ENCODE measurements around the gene FAM177B. TPM values are rescaled to one million over a fixed set of nuclear protein-coding genes. Genes with fewer than 3 reads are reported as not detected.
"Not testable (repeated sequence)": the region's sequence is repeated elsewhere in the genome, so short reads cannot be mapped to it uniquely, and the experiment has no call there.

The FAM177B gene
- total RNA-seq, 1 experiment from 2014 or later, result not detected

GRCh38 chr1:222761083-222761482 is 24.1 kb downstream of the FAM177B start:
- CTCF ChIA-PET, result no interaction called here
- DNase-seq, result no peak
- intact Hi-C loops (cut with micrococcal nuclease; ENCODE audit: unreplicated experiment), result no loop called here
- TF ChIP-seq CTCF (IDR thresholded peaks at IDR 0.05; ENCODE audit: insufficient read depth in 1 of 2, low read depth in 1 of 2, low read length in 1 of 2, severe bottlenecking in 1 of 2, unreplicated experiment in 1 of 2), result no peak
- Histone ChIP-seq H3K27me3 (replicated peaks; ENCODE audit: control insufficient read depth, insufficient read depth, low read length) (no peaks in the 10 kb centered on the region), H3K36me3 (ENCODE audit: control insufficient read depth, insufficient read depth, low read length) (no peaks in the 10 kb centered on the region), H3K9me3 (no peaks in the 10 kb centered on the region), H3K4me3 (ENCODE audit: low read depth, low read length) (no peak overlapping the region), H3K4me1 (no peaks in the 10 kb centered on the region)
- no peaks in the 10 kb centered on the region for H3K9me3 Mint-ChIP-seq (ENCODE audit: unreplicated experiment)
- BruUV-seq (replicated peaks), result no TSS peak
- H3K36me3 Mint-ChIP-seq (ENCODE audit: insufficient read depth, unreplicated experiment), result no peaks in the 10 kb centered on the region
- no peak overlapping the region for H3K4me3 Mint-ChIP-seq (ENCODE audit: unreplicated experiment)
- POLR2A ChIA-PET, result no interaction called here
- H3K27ac Mint-ChIP-seq (ENCODE audit: unreplicated experiment), result no peak overlapping the region
- peaks cover 3% of the 10 kb centered on the region for H3K27me3 Mint-ChIP-seq (ENCODE audit: insufficient read depth, unreplicated experiment)
- no peaks in the 10 kb centered on the region for H3K4me1 Mint-ChIP-seq (ENCODE audit: low read depth, unreplicated experiment)

GRCh38 chr1:222762178-222762577 is 25.2 kb downstream of the FAM177B start:
- H3K27ac Mint-ChIP-seq (ENCODE audit: unreplicated experiment); DNase-seq; BruUV-seq (replicated peaks); H3K4me3 ChIP-seq (ENCODE audit: low read depth, low read length); H3K4me3 Mint-ChIP-seq (ENCODE audit: unreplicated experiment); H3K4me1 ChIP-seq; POLR2A ChIA-PET; H3K9me3 Mint-ChIP-seq (ENCODE audit: unreplicated experiment); H3K27me3 ChIP-seq (replicated peaks; ENCODE audit: control insufficient read depth, insufficient read depth, low read length); H3K36me3 ChIP-seq (ENCODE audit: control insufficient read depth, insufficient read depth, low read length); H3K36me3 Mint-ChIP-seq (ENCODE audit: insufficient read depth, unreplicated experiment); H3K4me1 Mint-ChIP-seq (ENCODE audit: low read depth, unreplicated experiment); H3K9me3 ChIP-seq; H3K27me3 Mint-ChIP-seq (ENCODE audit: insufficient read depth, unreplicated experiment); CTCF ChIA-PET; intact Hi-C loops (cut with micrococcal nuclease; ENCODE audit: unreplicated experiment): not testable (repeated sequence)

GRCh38 chr1:222767152-222767571 is 30.2 kb downstream of the FAM177B start:
- 0 out of 2 replicates have a peak, but pooled peaks cover 4% of the 10 kb centered on the region for H3K9me3 ChIP-seq
- no peak for DNase-seq
- TF ChIP-seq CTCF (IDR thresholded peaks at IDR 0.05; ENCODE audit: insufficient read depth in 1 of 2, low read depth in 1 of 2, low read length in 1 of 2, severe bottlenecking in 1 of 2, unreplicated experiment in 1 of 2), result no peak
- no peaks in the 10 kb centered on the region for H3K36me3 Mint-ChIP-seq (ENCODE audit: insufficient read depth, unreplicated experiment)
- peaks cover 6% of the 10 kb centered on the region for H3K9me3 Mint-ChIP-seq (ENCODE audit: unreplicated experiment)
- ChIA-PET CTCF (no interaction called here), POLR2A (no interaction called here)
- H3K27me3 Mint-ChIP-seq (ENCODE audit: insufficient read depth, unreplicated experiment), result no peaks in the 10 kb centered on the region
- intact Hi-C loops (cut with micrococcal nuclease; ENCODE audit: unreplicated experiment), result no loop called here
- no peaks in the 10 kb centered on the region for H3K27me3 ChIP-seq (replicated peaks; ENCODE audit: control insufficient read depth, insufficient read depth, low read length)
- H3K36me3 ChIP-seq (ENCODE audit: control insufficient read depth, insufficient read depth, low read length), result no peaks in the 10 kb centered on the region
- H3K4me1 Mint-ChIP-seq (ENCODE audit: low read depth, unreplicated experiment), result no peaks in the 10 kb centered on the region
- BruUV-seq (replicated peaks), result no TSS peak
- no peak overlapping the region for H3K4me3 Mint-ChIP-seq (ENCODE audit: unreplicated experiment)
- H3K4me3 ChIP-seq (ENCODE audit: low read depth, low read length), result no peak overlapping the region
- no peak overlapping the region for H3K27ac Mint-ChIP-seq (ENCODE audit: unreplicated experiment)
- no peaks in the 10 kb centered on the region for H3K4me1 ChIP-seq

GRCh38 chr1:222768592-222768991 is 31.6 kb downstream of the FAM177B start:
- DNase-seq, result no peak
- BruUV-seq (replicated peaks), result no TSS peak
- Mint-ChIP-seq H3K27ac (ENCODE audit: unreplicated experiment) (no peak overlapping the region), H3K9me3 (ENCODE audit: unreplicated experiment) (peaks cover 6% of the 10 kb centered on the region), H3K4me1 (ENCODE audit: low read depth, unreplicated experiment) (no peaks in the 10 kb centered on the region), H3K27me3 (ENCODE audit: insufficient read depth, unreplicated experiment) (no peaks in the 10 kb centered on the region), H3K36me3 (ENCODE audit: insufficient read depth, unreplicated experiment) (no peaks in the 10 kb centered on the region), H3K4me3 (ENCODE audit: unreplicated experiment) (no peak overlapping the region)
- Histone ChIP-seq H3K36me3 (ENCODE audit: control insufficient read depth, insufficient read depth, low read length) (no peaks in the 10 kb centered on the region), H3K27me3 (replicated peaks; ENCODE audit: control insufficient read depth, insufficient read depth, low read length) (no peaks in the 10 kb centered on the region), H3K9me3 (0 out of 2 replicates have a peak, but pooled peaks cover 4% of the 10 kb centered on the region), H3K4me3 (ENCODE audit: low read depth, low read length) (no peak overlapping the region), H3K4me1 (no peaks in the 10 kb centered on the region)
- TF ChIP-seq CTCF (IDR thresholded peaks at IDR 0.05; ENCODE audit: insufficient read depth in 1 of 2, low read depth in 1 of 2, low read length in 1 of 2, severe bottlenecking in 1 of 2, unreplicated experiment in 1 of 2), result no peak
- intact Hi-C loops (cut with micrococcal nuclease; ENCODE audit: unreplicated experiment), result no loop called here
- POLR2A ChIA-PET, result no interaction called here
- CTCF ChIA-PET, result interaction anchor here (0.8 to 1.1 kb wide), 2 partner anchors 17 to 30 kb away, joined by 3 to 4 read pairs; no protein-coding TSS in a partner anchor
